ENCODE measurements around the gene CYS1.

GRCh38 chr2:10119027-10119325 is 38.8 kb upstream of the CYS1 start:
- TF ChIP-seq CTCF (IDR thresholded peaks at IDR 0.05; ENCODE audit: control extremely low read depth in 1 of 3, insufficient read depth in 1 of 3, low read depth in 1 of 3, low read length in 3 of 3) (no peak), EZH2 (IDR thresholded peaks at IDR 0.05; ENCODE audit: low read depth, low read length, severe bottlenecking) (no peak), JUND (IDR thresholded peaks at IDR 0.05; ENCODE audit: low read length) (no peak), POLR2AphosphoS5 (IDR thresholded peaks at IDR 0.05; ENCODE audit: low read depth, low read length) (no peak), POLR2A (IDR thresholded peaks at IDR 0.05; ENCODE audit: control extremely low read depth in 1 of 2, low read depth in 2 of 2, low read length in 2 of 2) (no peak), TAF1 (IDR thresholded peaks at IDR 0.05; ENCODE audit: low read depth, low read length) (no peak), SUZ12 (IDR thresholded peaks at IDR 0.05; ENCODE audit: low read length) (no peak), EGR1 (IDR thresholded peaks at IDR 0.05; ENCODE audit: borderline replicate concordance, low read depth, low read length) (no peak), TCF12 (IDR thresholded peaks at IDR 0.05; ENCODE audit: low read depth, low read length) (no peak), USF2 (IDR thresholded peaks at IDR 0.05; ENCODE audit: low read length) (no peak), HDAC6 (IDR thresholded peaks at IDR 0.05; ENCODE audit: low read depth, low read length) (no peak), GABPA (IDR thresholded peaks at IDR 0.05; ENCODE audit: borderline replicate concordance, insufficient read depth, low read length) (no peak), NRF1 (IDR thresholded peaks at IDR 0.05; ENCODE audit: low read depth, low read length) (no peak)

All from H1 (cell line).